H1 (cell line): ENCODE measurements around the gene SLC4A9. TPM values are rescaled to one million over a fixed set of nuclear protein-coding genes. Genes with fewer than 3 reads are reported as not detected.
A peak's percentile ranks its signal among the peaks of the same experiment; 100 is the strongest.

Source experiments
- CBX5 ChIP-seq: fragments of 300-800, 300-1000 bp; sonication (generic); IDR thresholded peaks from 2 replicates; pipeline ENCODE4 v1.7.1; 2016; ENCODE audit warnings: antibody characterized with exemption, low read length, low read depth
- CEBPB ChIP-seq: IDR thresholded peaks from 2 replicates; pipeline ENCODE4 v1.6.1; 2012; ENCODE audit warnings: low read depth, low read length
- GTF2F1 ChIP-seq: IDR thresholded peaks from 2 replicates; pipeline ENCODE4 v1.6.1; 2012; ENCODE audit warnings: low read depth, low read length, improper control_type of control experiment, borderline replicate concordance
- HDAC6 ChIP-seq: IDR thresholded peaks from one replicate; pipeline ENCODE4 v1.7.1; 2012; ENCODE audit warnings: low read depth, mild to moderate bottlenecking, inconsistent platforms, low read length, moderate library complexity
- JUN ChIP-seq: IDR thresholded peaks from 2 replicates; pipeline ENCODE4 v1.6.1; 2011; ENCODE audit warnings: low read depth, mild to moderate bottlenecking, improper control_type of control experiment, low read length
- JUND ChIP-seq: IDR thresholded peaks from 2 replicates; pipeline ENCODE4 v1.6.1; 2011; ENCODE audit warnings: mild to moderate bottlenecking, improper control_type of control experiment, low read length
- KDM5A ChIP-seq: fragments of 200-600 bp; IDR thresholded peaks from 2 replicates; pipeline ENCODE4 v1.7.1; 2012; ENCODE audit warnings: mild to moderate bottlenecking, low read length, inconsistent platforms, mixed read lengths
- MAFK ChIP-seq: IDR thresholded peaks from 2 replicates; pipeline ENCODE4 v1.6.1; 2012; ENCODE audit warnings: low read depth, mild to moderate bottlenecking, improper control_type of control experiment, low read length
- POLR2AphosphoS5 ChIP-seq: IDR thresholded peaks from 2 replicates; pipeline ENCODE4 v1.6.1; 2011; ENCODE audit warnings: low read depth, low read length
- SAP30 ChIP-seq: fragments of 300-600 bp; sonication (generic); IDR thresholded peaks from 2 replicates; pipeline ENCODE4 v1.7.1; 2012; ENCODE audit warnings: low read length, moderate library complexity, mild to moderate bottlenecking, inconsistent platforms; ENCODE audit not compliant: insufficient read depth, insufficient replicate concordance
- SP1 ChIP-seq: IDR thresholded peaks from 2 replicates; pipeline ENCODE4 v1.6.1; 2011; ENCODE audit warnings: low read depth, low read length
- TAF1 ChIP-seq: IDR thresholded peaks from 2 replicates; pipeline ENCODE4 v1.6.1; 2011; ENCODE audit warnings: mild to moderate bottlenecking, low read depth, low read length
- polyA plus RNA-seq, 7 experiments: library from polyadenylated mRNA; depleted of rRNA in 3 of 7; stranded (reverse) in 5 of 7; unstranded in 2 of 7; fragments of >200 nt in 5 of 7; fragments of 200-250 nt in 2 of 7; gene quantifications; 1 replicate in 5 of 7; 2 replicates in 1 of 7; 4 replicates in 1 of 7; pipeline versions ENCODE4 v1.2.1 to v1.2.3, GENCODE V29; 2011 to 2013; ENCODE audit warnings: missing spikeins in 2 of 7, mixed read lengths in 2 of 7
- total RNA-seq: library from RNA; stranded (reverse); fragmentation: NEBNext Ultra II Directional; extraction: Animal tissue kit (Norgen Biotek cat#: 25700); gene quantifications from 2 replicates; pipeline ENCODE4 v1.2.1, GENCODE V29; 2021
- TF ChIP-seq, protein P1 (sequence below): IDR thresholded peaks from 2 replicates; pipeline ENCODE4 v1.6.1; 2012; ENCODE audit warnings: inconsistent platforms
- TF ChIP-seq, protein P2 (sequence below): IDR thresholded peaks from 2 replicates; pipeline ENCODE4 v1.6.1; 2011; ENCODE audit warnings: low read depth, mild to moderate bottlenecking, low read length; ENCODE audit not compliant: insufficient read depth

SLC4A9 gene
- total and polyA plus RNA-seq, 2 of the 8 experiments (the other 6 are each of a cell fraction or from before 2014, with no cell fraction given): 0.15 to 0.28 TPM

DNA sequence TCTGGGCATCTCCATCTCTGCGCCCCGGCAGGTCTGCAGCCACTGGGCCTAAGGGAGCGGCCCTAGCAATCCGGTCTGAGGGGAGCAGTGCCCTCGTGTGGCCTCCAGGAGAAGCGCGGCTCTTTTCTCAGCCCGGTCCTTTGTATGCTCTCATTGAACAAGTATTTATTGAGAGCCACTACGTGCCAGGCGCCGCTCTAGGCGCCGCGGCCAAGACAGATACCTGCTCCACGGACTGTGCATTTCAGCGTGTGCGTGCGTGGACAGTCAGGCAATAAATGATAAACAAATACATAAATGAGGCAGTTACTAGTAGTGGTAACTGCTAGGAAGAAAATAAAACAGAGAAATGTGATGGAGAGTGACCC is 2.3 kb upstream of the SLC4A9 start (continued):
- TF ChIP-seq, protein P1, sequence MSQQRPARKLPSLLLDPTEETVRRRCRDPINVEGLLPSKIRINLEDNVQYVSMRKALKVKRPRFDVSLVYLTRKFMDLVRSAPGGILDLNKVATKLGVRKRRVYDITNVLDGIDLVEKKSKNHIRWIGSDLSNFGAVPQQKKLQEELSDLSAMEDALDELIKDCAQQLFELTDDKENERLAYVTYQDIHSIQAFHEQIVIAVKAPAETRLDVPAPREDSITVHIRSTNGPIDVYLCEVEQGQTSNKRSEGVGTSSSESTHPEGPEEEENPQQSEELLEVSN: no peak
- TF ChIP-seq GTF2F1 (no peak), SAP30 (no peak), JUN (peak; percentile 81; the same call in 1 of the 2 replicates), CBX5 (no peak), JUND (peak; percentile 84), CEBPB (no peak), SP1 (no peak), POLR2AphosphoS5 (no peak), TAF1 (0 out of 2 replicates have a peak, but pooled peaks have one; percentile 48), MAFK (no peak), HDAC6 (no peak), KDM5A (no peak)
- TF ChIP-seq, protein P2, sequence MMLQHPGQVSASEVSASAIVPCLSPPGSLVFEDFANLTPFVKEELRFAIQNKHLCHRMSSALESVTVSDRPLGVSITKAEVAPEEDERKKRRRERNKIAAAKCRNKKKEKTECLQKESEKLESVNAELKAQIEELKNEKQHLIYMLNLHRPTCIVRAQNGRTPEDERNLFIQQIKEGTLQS: no peak
